ENCODE data around the gene PHLDB1. TPM values are rescaled to one million over a fixed set of nuclear protein-coding genes. Genes with fewer than 3 reads are reported as not detected.

PHLDB1 gene
- polyA plus RNA-seq, 1 donor, result 155 TPM

Other genes with a start within 250 kb of the PHLDB1 start
- 53.0 TPM for gene UBE4A, start 248.0 kb upstream of the PHLDB1 start, polyA plus RNA-seq (ENCODE audit: insufficient read length)
- gene ATP5MG, start 206.0 kb upstream of the PHLDB1 start, polyA plus RNA-seq (ENCODE audit: insufficient read length), result 383 TPM
- 56.7 TPM for gene KMT2A, start 171.1 kb upstream of the PHLDB1 start, polyA plus RNA-seq (ENCODE audit: insufficient read length)
- gene TTC36, start 80.1 kb upstream of the PHLDB1 start, polyA plus RNA-seq (ENCODE audit: insufficient read length), result 1.3 TPM
- gene TMEM25, start 76.4 kb upstream of the PHLDB1 start, polyA plus RNA-seq (ENCODE audit: insufficient read length), result 26.8 TPM
- gene IFT46, start 41.7 kb upstream of the PHLDB1 start, polyA plus RNA-seq (ENCODE audit: insufficient read length), result 54.1 TPM
- 191 TPM for gene ARCN1, start 35.2 kb upstream of the PHLDB1 start, polyA plus RNA-seq (ENCODE audit: insufficient read length)
- gene TREH, start 72.0 kb downstream of the PHLDB1 start, polyA plus RNA-seq (ENCODE audit: insufficient read length), result 2.0 TPM
- 157 TPM for gene DDX6, start 183.5 kb downstream of the PHLDB1 start, polyA plus RNA-seq (ENCODE audit: insufficient read length)

Data from left kidney (tissue), 1 donor.